ENCODE measurements around the gene CDH23.

Gene CDH23

DNA sequence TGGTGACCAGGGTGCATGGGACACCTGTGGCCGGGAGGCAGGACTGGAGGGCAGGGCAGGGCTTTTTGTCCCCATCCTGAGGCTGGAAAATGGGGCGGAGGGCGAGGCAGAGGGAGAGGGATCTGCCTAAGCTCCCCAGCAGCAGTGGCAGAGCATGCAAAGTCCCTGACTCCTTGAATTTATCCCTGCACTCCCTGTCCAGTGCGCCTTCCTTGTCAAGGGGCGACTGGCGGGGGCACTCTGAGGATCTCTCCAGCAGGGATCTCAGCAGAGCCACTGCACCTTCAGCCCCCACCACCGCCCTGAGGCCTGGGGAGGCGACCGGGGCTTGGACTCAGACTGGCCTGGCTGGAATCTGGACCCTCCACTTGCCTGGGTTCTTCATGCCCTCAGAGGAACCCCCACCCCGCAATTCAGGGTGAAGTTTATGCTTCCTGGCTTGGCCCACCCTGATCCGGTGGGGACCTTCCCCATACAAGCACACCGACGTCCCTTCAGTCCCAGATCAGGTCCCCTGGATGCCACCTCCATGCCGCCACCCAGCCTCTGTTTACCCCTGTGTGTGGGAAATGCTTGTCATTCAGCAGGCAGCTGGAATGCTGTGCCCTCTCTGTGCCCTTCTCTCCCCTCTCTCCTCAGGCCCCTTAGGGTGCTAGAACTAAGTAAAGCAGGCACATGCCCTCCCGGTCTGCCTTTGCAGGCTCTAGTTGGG lies 46.3 kb downstream of the CDH23 start:
- TF ChIP-seq, protein P1, sequence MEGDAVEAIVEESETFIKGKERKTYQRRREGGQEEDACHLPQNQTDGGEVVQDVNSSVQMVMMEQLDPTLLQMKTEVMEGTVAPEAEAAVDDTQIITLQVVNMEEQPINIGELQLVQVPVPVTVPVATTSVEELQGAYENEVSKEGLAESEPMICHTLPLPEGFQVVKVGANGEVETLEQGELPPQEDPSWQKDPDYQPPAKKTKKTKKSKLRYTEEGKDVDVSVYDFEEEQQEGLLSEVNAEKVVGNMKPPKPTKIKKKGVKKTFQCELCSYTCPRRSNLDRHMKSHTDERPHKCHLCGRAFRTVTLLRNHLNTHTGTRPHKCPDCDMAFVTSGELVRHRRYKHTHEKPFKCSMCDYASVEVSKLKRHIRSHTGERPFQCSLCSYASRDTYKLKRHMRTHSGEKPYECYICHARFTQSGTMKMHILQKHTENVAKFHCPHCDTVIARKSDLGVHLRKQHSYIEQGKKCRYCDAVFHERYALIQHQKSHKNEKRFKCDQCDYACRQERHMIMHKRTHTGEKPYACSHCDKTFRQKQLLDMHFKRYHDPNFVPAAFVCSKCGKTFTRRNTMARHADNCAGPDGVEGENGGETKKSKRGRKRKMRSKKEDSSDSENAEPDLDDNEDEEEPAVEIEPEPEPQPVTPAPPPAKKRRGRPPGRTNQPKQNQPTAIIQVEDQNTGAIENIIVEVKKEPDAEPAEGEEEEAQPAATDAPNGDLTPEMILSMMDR (conservative IDR thresholded peaks at IDR 0.05; ENCODE audit: low read depth, low read length) = no peak
- no peak for DNase-seq (ENCODE audit: low read depth)
- H3K4me3 ChIP-seq (ENCODE audit: low read length) = no peak overlapping the region

DNA sequence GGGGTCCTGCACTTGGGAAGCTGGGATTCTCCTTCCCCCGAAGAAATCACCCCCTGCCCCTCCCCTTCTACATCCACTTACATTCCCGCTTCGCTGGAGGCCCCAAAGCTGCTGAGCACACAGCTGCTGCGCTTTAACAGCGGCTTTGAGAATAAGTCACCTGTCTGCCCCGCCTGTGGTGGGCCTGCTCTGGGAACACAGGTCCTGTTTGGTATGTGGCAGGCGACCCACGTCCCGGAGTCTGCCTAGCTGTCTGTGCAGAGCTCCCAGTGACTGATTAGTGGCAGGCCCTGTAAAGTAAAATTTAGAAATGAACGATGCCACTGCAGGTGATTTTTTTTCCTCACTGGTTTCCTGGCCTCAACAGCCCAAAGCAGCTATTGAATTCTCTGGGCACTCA lies 47.0 kb downstream of the CDH23 start:
- no peak for DNase-seq (ENCODE audit: low read depth)
- TF ChIP-seq, protein P1 (conservative IDR thresholded peaks at IDR 0.05; ENCODE audit: low read depth, low read length) = no peak
- no peak overlapping the region for H3K4me3 ChIP-seq (ENCODE audit: low read length)

DNA sequence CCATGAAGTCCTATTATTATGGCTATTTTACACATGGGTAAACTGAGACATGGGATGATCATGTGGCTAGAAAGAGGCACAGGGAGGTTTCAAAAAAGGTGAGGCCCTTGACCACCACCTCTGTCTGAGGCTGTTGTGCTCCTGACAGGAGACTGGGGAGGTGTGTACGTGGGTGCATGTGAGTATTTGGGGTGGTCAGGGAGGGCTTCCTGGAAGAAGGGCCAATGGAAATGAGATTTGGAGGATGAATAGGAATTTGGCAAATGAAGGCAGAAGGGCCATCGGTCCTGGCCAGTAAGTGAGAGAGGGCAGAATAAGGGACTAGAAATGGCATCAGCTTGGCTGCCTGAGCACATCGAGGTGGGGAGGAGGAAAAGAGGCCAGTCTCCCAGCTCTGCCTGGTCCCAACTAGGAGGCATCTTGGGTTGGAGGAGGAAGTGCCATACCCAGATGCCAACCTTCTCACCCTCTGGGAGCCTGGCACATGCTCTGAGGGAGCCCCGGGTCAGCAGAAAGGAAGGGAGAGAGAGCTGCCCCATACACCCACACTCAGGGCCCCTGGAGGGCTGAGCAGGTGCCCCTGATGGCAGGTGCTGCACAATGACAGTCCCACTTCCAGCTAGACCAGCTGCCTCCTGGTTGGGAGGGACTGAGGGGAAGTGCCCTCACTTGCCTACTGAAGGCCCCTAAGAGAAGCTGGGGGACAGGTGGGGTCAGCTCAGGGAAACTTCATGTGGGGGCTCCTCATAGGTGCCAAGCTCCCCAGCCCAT lies 47.7 kb downstream of the CDH23 start:
- H3K4me3 ChIP-seq (ENCODE audit: low read length) = no peak overlapping the region
- DNase-seq (ENCODE audit: low read depth) = no peak
- TF ChIP-seq, protein P1 (conservative IDR thresholded peaks at IDR 0.05; ENCODE audit: low read depth, low read length) = no peak

DNA sequence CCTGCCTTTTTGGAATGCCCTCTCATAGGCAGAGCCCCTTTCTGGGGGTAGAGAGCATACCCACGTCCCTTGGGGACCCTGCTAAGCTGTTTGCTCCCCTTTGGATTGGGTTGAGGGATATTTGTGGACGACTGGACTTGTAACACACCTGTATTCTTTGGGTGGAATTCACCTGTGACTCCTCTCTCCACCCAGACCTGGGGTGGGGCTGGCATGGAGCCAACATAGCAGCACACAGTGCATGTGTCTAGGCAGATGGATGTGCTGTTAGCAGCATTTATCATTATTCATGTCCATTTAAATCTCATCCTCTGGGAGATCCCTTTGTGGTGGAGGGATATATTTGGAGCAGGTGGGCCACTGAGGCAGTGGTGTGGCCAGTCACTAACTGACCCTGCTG lies 51.0 kb downstream of the CDH23 start:
- no peak overlapping the region for H3K4me3 ChIP-seq (ENCODE audit: low read length)
- DNase-seq (ENCODE audit: low read depth) = no peak
- TF ChIP-seq, protein P1 (conservative IDR thresholded peaks at IDR 0.05; ENCODE audit: low read depth, low read length) = no peak

DNA sequence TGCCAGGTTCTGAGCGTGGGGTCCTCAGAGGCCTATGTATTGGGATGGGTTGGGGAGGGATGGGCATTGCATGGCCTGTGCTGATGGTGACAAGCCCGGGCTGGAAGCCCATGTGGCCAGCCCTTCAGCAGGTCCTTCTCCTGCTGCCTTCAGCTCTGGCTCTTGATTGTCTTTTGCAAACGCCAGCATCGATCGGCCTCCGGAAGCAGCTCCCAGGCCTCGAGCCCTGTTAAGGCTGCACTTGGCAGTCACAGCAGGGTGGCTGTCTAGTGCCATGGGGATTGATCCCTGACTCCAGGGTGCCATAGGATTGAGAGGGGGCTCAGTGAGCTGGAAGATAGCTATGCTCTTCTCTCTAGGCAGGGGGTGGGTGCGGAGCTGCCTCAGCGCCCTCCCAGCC lies 51.4 kb downstream of the CDH23 start:
- no peak overlapping the region for H3K4me3 ChIP-seq (ENCODE audit: low read length)
- TF ChIP-seq, protein P1 (conservative IDR thresholded peaks at IDR 0.05; ENCODE audit: low read depth, low read length) = no peak
- DNase-seq (ENCODE audit: low read depth) = no peak

DNA sequence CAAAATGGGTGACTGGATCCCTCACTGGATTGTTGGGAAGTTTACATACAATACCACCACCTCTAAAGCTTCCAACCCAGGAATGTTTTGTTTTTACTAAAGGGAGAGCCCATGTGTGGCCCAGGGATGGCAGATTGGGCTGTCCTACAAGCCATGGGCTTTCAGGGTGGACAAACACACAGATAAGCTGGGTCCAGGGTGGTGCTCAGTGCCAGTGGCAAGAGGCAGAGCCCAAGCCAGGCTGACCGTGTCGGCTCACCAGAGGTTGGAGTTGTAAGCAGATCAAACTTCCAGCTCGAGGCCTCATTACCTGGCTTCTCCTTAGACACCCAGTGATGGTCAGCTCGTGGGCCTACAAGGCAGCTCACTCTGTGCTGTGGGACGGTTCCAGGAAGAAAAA lies 52.3 kb downstream of the CDH23 start:
- no peak for DNase-seq (ENCODE audit: low read depth)
- TF ChIP-seq, protein P1 (conservative IDR thresholded peaks at IDR 0.05; ENCODE audit: low read depth, low read length) = no peak
- no peak overlapping the region for H3K4me3 ChIP-seq (ENCODE audit: low read length)

DNA sequence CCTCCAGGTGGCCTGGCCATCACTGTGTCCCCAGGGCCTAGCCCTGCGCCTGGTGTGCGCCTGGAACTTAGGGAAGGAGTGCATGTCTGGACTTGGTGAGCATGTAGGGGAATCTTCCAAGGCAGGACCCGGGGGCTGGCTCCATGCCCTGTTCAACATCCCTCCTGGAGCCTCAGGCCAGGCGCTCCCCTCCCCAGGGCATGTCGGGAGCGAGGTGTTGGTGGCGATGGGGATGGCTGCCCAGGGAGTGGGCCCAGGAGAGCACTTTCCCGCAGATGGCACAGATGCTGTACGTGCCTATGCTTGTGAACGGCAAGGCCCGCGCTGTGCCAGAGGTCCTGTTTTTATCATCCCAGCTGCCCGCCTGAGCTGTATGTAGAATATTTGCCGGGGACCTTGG lies 55.0 kb downstream of the CDH23 start:
- DNase-seq (ENCODE audit: low read depth) = no peak
- H3K4me3 ChIP-seq (ENCODE audit: low read length) = no peak overlapping the region
- TF ChIP-seq, protein P1 (conservative IDR thresholded peaks at IDR 0.05; ENCODE audit: low read depth, low read length) = no peak

Measured in retinal pigment epithelial cell (primary cell).